ENCODE results near the gene MESP1. TPM values are rescaled to one million over a fixed set of nuclear protein-coding genes. Genes with fewer than 3 reads are reported as not detected.

The MESP1 gene
- total and polyA plus RNA-seq, 2 of the 13 experiments (the other 11 are each of a cell fraction or from before 2014, with no cell fraction given) = not detected

- TF ChIP-seq ZBTB40 (IDR thresholded peaks at IDR 0.05) = no peak
- TF ChIP-seq ZBTB40 (CRISPR knock-in tag; IDR thresholded peaks at IDR 0.05) = 0 out of 2 replicates have a peak, but pooled peaks have one; percentile 38
- no peak for TF ChIP-seq ZBTB4 (CRISPR knock-in tag; IDR thresholded peaks at IDR 0.05; ENCODE audit: borderline replicate concordance)
- TF ChIP-seq MNT (IDR thresholded peaks at IDR 0.05) = no peak
- peak; percentile 58; the same call in 1 of the 2 replicates for TF ChIP-seq UBTF (CRISPR knock-in tag; IDR thresholded peaks at IDR 0.05)
- no peak for TF ChIP-seq ZFP82 (CRISPR knock-in tag; IDR thresholded peaks at IDR 0.05; ENCODE audit: borderline replicate concordance)
- TF ChIP-seq ZBTB2 (CRISPR knock-in tag; IDR thresholded peaks at IDR 0.05; ENCODE audit: low read depth) = no peak; the same call in 1 of the 2 replicates
- TF ChIP-seq ZNF629 (CRISPR knock-in tag; conservative IDR thresholded peaks at IDR 0.05) = no peak
- TF ChIP-seq ZNF3 (CRISPR knock-in tag; IDR thresholded peaks at IDR 0.05) = no peak
Observed at GRCh38 chr15:89776274-89777072, 25.4 kb upstream of the MESP1 start, which contains the start of gene MESP2 (continued).

Data from HepG2 (cell line).